Measurements from ENCODE around the gene CDHR1. TPM values are rescaled to one million over a fixed set of nuclear protein-coding genes. Genes with fewer than 3 reads are reported as not detected.

CDHR1 gene
- polyA plus RNA-seq, 1 of the 3 experiments (the other 2 are of a cell fraction), result 0.02 TPM

- Histone ChIP-seq H3K27ac (ENCODE audit: low read depth in 2 of 2, low read length in 1 of 2) (no peak overlapping the region), H3K27me3 (ENCODE audit: insufficient read depth) (no peaks in the 10 kb centered on the region), H3K4me2 (no peak overlapping the region), H3K9me2 (no peaks in the 10 kb centered on the region), H3K9me3 (no peaks in the 10 kb centered on the region), H3K36me3 (replicated peaks in 1 of 2; ENCODE audit: control insufficient read depth in 1 of 2, insufficient read depth in 2 of 2, low read length in 1 of 2) (no peaks in the 10 kb centered on the region), H3K4me3 (ENCODE audit: low read depth in 2 of 2, low read length in 1 of 2) (no peak overlapping the region), H2AFZ (ENCODE audit: low read depth) (no peak overlapping the region), H3K4me1 (ENCODE audit: control insufficient read depth in 1 of 2, insufficient read depth in 2 of 2, low read depth in 1 of 2, low read length in 1 of 2) (peaks cover 0 to 5% of the 10 kb centered on the region in 2 experiments; a peak in 1 of 4 replicates), H3K9ac (no peak overlapping the region), H3F3A (replicated peaks; ENCODE audit: insufficient read depth) (no peaks in the 10 kb centered on the region), H3K79me2 (ENCODE audit: insufficient read depth) (no peaks in the 10 kb centered on the region), H4K20me1 (ENCODE audit: insufficient read depth) (no peaks in the 10 kb centered on the region)
- ChIA-PET POLR2A (no interaction called here), CTCF (no interaction called here)
- DNase-seq, result no peak
- WGBS (ENCODE audit: low lambda C conversion rate), result 27% methylated on average over 3 of the region's 3 CpGs
- TF ChIP-seq TCF12 (IDR thresholded peaks at IDR 0.05) (no peak), NFIC (IDR thresholded peaks at IDR 0.05; ENCODE audit: borderline replicate concordance) (no peak), FOXJ3 (CRISPR knock-in tag; IDR thresholded peaks at IDR 0.05) (no peak), MEF2A (IDR thresholded peaks at IDR 0.05; ENCODE audit: borderline replicate concordance, low read depth) (no peak), CHD2 (IDR thresholded peaks at IDR 0.05; ENCODE audit: low read length, partially characterized antibody) (no peak), POLR2AphosphoS5 (IDR thresholded peaks at IDR 0.05; ENCODE audit: low read depth, low read length) (no peak), FOSL2 (IDR thresholded peaks at IDR 0.05; ENCODE audit: borderline replicate concordance, low read depth) (no peak)
Measured at GRCh38 chr10:84188815-84189214, 5.5 kb upstream of the CDHR1 start.

GRCh38 chr10:84190621-84191020 lies 3.7 kb upstream of the CDHR1 start:
- Histone ChIP-seq H2AFZ (ENCODE audit: low read depth) (no peak overlapping the region), H3K9me3 (no peaks in the 10 kb centered on the region), H3K36me3 (replicated peaks in 1 of 2; ENCODE audit: control insufficient read depth in 1 of 2, insufficient read depth in 2 of 2, low read length in 1 of 2) (no peaks in the 10 kb centered on the region), H3K4me2 (no peak overlapping the region), H3K4me3 (ENCODE audit: low read depth in 2 of 2, low read length in 1 of 2) (no peak overlapping the region), H3K27ac (ENCODE audit: low read depth in 2 of 2, low read length in 1 of 2) (no peak overlapping the region), H3K9me2 (no peaks in the 10 kb centered on the region), H3K27me3 (ENCODE audit: insufficient read depth) (no peaks in the 10 kb centered on the region), H3F3A (replicated peaks; ENCODE audit: insufficient read depth) (no peaks in the 10 kb centered on the region), H3K4me1 (ENCODE audit: control insufficient read depth in 1 of 2, insufficient read depth in 2 of 2, low read depth in 1 of 2, low read length in 1 of 2) (peaks cover 0 to 11% of the 10 kb centered on the region in 2 experiments; a peak in 1 of 4 replicates), H3K9ac (no peak overlapping the region), H4K20me1 (ENCODE audit: insufficient read depth) (no peaks in the 10 kb centered on the region), H3K79me2 (ENCODE audit: insufficient read depth) (no peaks in the 10 kb centered on the region)
- TF ChIP-seq MAX (IDR thresholded peaks at IDR 0.05; ENCODE audit: low read depth) (no peak), NRF1 (IDR thresholded peaks at IDR 0.05; ENCODE audit: low read depth, low read length) (no peak), CHD2 (IDR thresholded peaks at IDR 0.05; ENCODE audit: low read length, partially characterized antibody) (no peak), FOSL2 (IDR thresholded peaks at IDR 0.05; ENCODE audit: borderline replicate concordance, low read depth) (no peak)
- TF ChIP-seq, protein P1, sequence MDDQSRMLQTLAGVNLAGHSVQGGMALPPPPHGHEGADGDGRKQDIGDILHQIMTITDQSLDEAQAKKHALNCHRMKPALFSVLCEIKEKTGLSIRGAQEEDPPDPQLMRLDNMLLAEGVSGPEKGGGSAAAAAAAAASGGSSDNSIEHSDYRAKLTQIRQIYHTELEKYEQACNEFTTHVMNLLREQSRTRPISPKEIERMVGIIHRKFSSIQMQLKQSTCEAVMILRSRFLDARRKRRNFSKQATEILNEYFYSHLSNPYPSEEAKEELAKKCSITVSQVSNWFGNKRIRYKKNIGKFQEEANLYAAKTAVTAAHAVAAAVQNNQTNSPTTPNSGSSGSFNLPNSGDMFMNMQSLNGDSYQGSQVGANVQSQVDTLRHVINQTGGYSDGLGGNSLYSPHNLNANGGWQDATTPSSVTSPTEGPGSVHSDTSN (IDR thresholded peaks at IDR 0.05), result no peak
- TF ChIP-seq, protein P2, sequence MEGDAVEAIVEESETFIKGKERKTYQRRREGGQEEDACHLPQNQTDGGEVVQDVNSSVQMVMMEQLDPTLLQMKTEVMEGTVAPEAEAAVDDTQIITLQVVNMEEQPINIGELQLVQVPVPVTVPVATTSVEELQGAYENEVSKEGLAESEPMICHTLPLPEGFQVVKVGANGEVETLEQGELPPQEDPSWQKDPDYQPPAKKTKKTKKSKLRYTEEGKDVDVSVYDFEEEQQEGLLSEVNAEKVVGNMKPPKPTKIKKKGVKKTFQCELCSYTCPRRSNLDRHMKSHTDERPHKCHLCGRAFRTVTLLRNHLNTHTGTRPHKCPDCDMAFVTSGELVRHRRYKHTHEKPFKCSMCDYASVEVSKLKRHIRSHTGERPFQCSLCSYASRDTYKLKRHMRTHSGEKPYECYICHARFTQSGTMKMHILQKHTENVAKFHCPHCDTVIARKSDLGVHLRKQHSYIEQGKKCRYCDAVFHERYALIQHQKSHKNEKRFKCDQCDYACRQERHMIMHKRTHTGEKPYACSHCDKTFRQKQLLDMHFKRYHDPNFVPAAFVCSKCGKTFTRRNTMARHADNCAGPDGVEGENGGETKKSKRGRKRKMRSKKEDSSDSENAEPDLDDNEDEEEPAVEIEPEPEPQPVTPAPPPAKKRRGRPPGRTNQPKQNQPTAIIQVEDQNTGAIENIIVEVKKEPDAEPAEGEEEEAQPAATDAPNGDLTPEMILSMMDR (IDR thresholded peaks at IDR 0.05), result no peak
- no peak for DNase-seq
- POLR2A ChIA-PET, result no interaction called here
- 37% methylated on average over 2 of the region's 3 CpGs for WGBS (ENCODE audit: low lambda C conversion rate)
- CTCF ChIA-PET, result interaction anchor here (1.2 kb wide), 1 partner anchor 14 kb away, joined by 3 read pairs; no protein-coding TSS in a partner anchor

All from SK-N-SH (cell line).